RWPE2 (cell line): Measurements from ENCODE around the gene COL23A1.

Experiments
- ATAC-seq: fragments of 200-7000 bp; cut with Tn5 transposase; 3 replicates; pipeline ENCODE4 v1.9.1; 2021; ENCODE audit warnings: low read depth
- DNase-seq: peaks from one replicate; pipeline ENCODE4 v3.0.0-alpha.2; 2020; ENCODE audit warnings: low spot score
- H3K27ac ChIP-seq: fragments of 450-650 bp; 2 replicates; pipeline ENCODE4 v1.5.1; 2017; ENCODE audit warnings: mild to moderate bottlenecking; ENCODE audit not compliant: poor library complexity, severe bottlenecking
- H3K27me3 ChIP-seq: fragments of 250-450 bp; sonication (Bioruptor Pico); 2 replicates; pipeline ENCODE4 v1.5.1; 2021; ENCODE audit warnings: mild to moderate bottlenecking, moderate library complexity; ENCODE audit not compliant: insufficient read depth, poor library complexity, severe bottlenecking
- H3K36me3 ChIP-seq: fragments of 250-450 bp; sonication (Bioruptor Pico); 2 replicates; pipeline ENCODE4 v1.5.1; 2020; ENCODE audit warnings: low read depth, mild to moderate bottlenecking, moderate library complexity
- H3K4me1 ChIP-seq: fragments of 250-450 bp; sonication (Bioruptor Pico); 2 replicates; pipeline ENCODE4 v1.5.1; 2021; ENCODE audit warnings: mild to moderate bottlenecking, moderate library complexity; ENCODE audit not compliant: insufficient read depth, poor library complexity, severe bottlenecking
- H3K4me3 ChIP-seq: fragments of 250-450 bp; sonication (Bioruptor Pico); 2 replicates; pipeline ENCODE4 v1.5.1; 2021; ENCODE audit warnings: mild to moderate bottlenecking, moderate library complexity; ENCODE audit not compliant: severe bottlenecking
- H3K9me3 ChIP-seq: fragments of 250-450 bp; sonication (Bioruptor Pico); 2 replicates; pipeline ENCODE4 v1.5.1; 2021; ENCODE audit warnings: mild to moderate bottlenecking, moderate library complexity; ENCODE audit not compliant: severe bottlenecking
- TF ChIP-seq, protein P1 (sequence below): fragments of 450-650 bp; IDR thresholded peaks from one replicate; pipeline ENCODE4 v1.5.1; 2017; ENCODE audit warnings: mild to moderate bottlenecking, moderate library complexity; ENCODE audit not compliant: poor library complexity, severe bottlenecking

The COL23A1 gene

GRCh38 chr5:178624631-178625546 is 34.7 kb upstream of the COL23A1 start:
- no peaks in the 10 kb centered on the region for H3K9me3 ChIP-seq
- H3K27me3 ChIP-seq = no peaks in the 10 kb centered on the region
- TF ChIP-seq, protein P1, sequence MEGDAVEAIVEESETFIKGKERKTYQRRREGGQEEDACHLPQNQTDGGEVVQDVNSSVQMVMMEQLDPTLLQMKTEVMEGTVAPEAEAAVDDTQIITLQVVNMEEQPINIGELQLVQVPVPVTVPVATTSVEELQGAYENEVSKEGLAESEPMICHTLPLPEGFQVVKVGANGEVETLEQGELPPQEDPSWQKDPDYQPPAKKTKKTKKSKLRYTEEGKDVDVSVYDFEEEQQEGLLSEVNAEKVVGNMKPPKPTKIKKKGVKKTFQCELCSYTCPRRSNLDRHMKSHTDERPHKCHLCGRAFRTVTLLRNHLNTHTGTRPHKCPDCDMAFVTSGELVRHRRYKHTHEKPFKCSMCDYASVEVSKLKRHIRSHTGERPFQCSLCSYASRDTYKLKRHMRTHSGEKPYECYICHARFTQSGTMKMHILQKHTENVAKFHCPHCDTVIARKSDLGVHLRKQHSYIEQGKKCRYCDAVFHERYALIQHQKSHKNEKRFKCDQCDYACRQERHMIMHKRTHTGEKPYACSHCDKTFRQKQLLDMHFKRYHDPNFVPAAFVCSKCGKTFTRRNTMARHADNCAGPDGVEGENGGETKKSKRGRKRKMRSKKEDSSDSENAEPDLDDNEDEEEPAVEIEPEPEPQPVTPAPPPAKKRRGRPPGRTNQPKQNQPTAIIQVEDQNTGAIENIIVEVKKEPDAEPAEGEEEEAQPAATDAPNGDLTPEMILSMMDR = no peak
- H3K27ac ChIP-seq = peak overlapping the region; percentile 72
- no peak for ATAC-seq
- H3K4me1 ChIP-seq = peaks cover 14% of the 10 kb centered on the region
- peak overlapping the region; percentile 78 for H3K4me3 ChIP-seq
- peaks cover 36% of the 10 kb centered on the region for H3K36me3 ChIP-seq
- DNase-seq = no peak

DNA sequence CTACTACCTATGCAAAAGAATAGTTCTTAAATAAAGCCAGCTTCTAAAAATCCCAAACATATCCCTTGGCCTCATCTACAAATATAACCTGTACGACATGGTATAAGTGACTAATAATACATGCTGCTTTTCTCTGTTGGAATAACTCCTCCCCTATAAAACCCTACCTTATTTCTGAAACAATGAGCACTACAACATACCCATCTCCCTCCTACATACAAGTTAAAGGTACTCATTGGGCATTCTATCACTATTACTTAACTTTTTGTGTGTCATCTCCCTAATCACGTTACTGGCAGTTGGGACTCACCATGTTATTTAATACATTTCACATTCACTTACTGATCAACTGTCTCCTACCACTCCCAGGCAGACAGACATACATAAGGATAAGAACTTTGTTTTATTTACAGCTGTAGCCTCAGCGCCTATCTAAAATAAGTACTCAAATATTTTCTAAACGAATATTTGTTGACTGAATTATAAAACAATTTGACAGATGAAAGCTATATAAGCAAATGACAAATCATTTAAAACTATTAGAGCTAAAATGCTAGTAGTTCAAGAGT is 32.6 kb upstream of the COL23A1 start:
- H3K36me3 ChIP-seq = peaks cover 57% of the 10 kb centered on the region
- H3K27me3 ChIP-seq = no peaks in the 10 kb centered on the region
- DNase-seq = no peak
- peaks cover 14% of the 10 kb centered on the region for H3K4me1 ChIP-seq
- H3K9me3 ChIP-seq = no peaks in the 10 kb centered on the region
- H3K4me3 ChIP-seq = no peak overlapping the region
- no peak for ATAC-seq
- TF ChIP-seq, protein P1 = no peak
- H3K27ac ChIP-seq = no peak overlapping the region

GRCh38 chr5:178619390-178619789 is 29.2 kb upstream of the COL23A1 start:
- Histone ChIP-seq H3K27me3 (no peaks in the 10 kb centered on the region), H3K4me3 (no peak overlapping the region), H3K9me3 (no peaks in the 10 kb centered on the region), H3K36me3 (peaks cover 91% of the 10 kb centered on the region), H3K4me1 (peaks cover 10% of the 10 kb centered on the region), H3K27ac (no peak overlapping the region)
- TF ChIP-seq, protein P1 = no peak
- ATAC-seq = no peak
- DNase-seq = no peak

- peaks cover 96% of the 10 kb centered on the region for H3K36me3 ChIP-seq
- DNase-seq = no peak
- peaks cover 2% of the 10 kb centered on the region for H3K4me1 ChIP-seq
- TF ChIP-seq, protein P1 = no peak
- no peaks in the 10 kb centered on the region for H3K27me3 ChIP-seq
- no peak for ATAC-seq
- no peak overlapping the region for H3K27ac ChIP-seq
- no peaks in the 10 kb centered on the region for H3K9me3 ChIP-seq
- no peak overlapping the region for H3K4me3 ChIP-seq
Observed at GRCh38 chr5:178612299-178612698, 22.1 kb upstream of the COL23A1 start.
